Activated CD4-positive, alpha-beta T cell treated with anti-CD3 and anti-CD28 coated beads, Interleukin-2, amount 50 U/mL, for 1 hour (primary cell): ENCODE results near the gene GALNTL6.
"Not testable (repeated sequence)": the region's sequence is repeated elsewhere in the genome, so short reads cannot be mapped to it uniquely, and the experiment has no call there.

Experiments used
- DNase-seq: peaks from one replicate; pipeline ENCODE4 v3.0.0-alpha.2; 2020

The GALNTL6 gene

GRCh38 chr4:172688534-172688933 lies 875.3 kb downstream of the GALNTL6 start:
- DNase-seq = no peak

GRCh38 chr4:172691552-172691951 lies 878.3 kb downstream of the GALNTL6 start:
- DNase-seq = no peak

DNA sequence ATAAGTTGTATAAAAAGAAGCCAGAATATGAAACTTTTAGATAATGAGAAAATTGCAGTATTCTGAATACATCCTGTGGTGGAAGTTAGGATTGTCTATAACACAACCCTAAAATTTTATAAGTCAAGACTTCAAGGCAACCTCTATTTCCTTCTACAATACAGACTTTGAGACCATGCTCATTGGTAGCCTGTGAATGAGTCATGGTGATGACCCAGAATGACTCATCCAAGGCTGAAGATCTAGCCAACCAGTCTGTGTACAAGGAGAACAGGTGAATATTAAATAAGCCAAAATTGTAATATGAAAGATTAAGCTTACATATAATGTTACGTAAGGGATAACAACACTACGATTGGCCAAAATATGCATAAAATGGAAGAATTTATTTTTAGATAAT lies 879.5 kb downstream of the GALNTL6 start:
- DNase-seq = no peak

- no peak for DNase-seq
These were observed 885.1 kb downstream of the GALNTL6 start for GRCh38 chr4:172698256-172698655.

DNA sequence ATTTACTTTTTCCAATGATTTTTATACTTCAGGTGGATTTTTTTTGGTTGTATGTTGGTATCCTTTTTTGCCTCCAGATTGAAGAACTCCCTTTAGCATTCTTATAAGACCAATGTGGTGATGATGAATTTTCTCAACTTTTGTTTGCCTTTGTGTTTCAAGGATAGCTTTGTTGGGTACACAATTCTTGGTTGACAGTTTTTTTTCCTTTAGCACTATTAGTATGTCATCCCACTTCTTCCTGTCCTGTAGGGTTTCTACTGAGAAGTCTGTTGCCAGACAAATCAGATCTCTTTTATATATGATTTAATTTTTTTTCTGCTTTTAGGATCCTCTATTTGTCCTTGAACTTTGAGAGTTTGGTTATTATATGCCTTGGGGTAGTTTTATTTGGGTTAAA lies 892.4 kb downstream of the GALNTL6 start:
- DNase-seq = no peak

DNA sequence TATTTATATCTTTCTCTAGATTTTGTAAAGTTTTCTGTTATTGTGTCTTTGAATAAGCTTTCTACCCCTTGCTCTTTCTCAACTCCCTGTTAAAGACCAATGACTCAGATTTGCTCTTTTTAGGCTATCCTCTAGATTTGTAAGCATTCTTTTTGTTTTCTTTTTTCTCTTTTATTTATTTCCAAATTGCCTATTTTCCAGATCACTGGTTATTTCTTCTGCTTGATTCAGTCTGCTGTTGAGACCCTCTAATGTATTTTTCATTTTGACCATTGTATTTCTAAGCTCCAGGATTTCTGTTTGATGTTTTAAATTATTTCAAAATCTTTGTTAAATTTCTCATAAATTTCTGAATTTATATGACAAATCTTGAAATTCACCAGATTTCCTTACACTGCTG lies 892.8 kb downstream of the GALNTL6 start:
- DNase-seq = no peak

- no peak for DNase-seq
These were observed 894.4 kb downstream of the GALNTL6 start for GRCh38 chr4:172707622-172708021.

DNA sequence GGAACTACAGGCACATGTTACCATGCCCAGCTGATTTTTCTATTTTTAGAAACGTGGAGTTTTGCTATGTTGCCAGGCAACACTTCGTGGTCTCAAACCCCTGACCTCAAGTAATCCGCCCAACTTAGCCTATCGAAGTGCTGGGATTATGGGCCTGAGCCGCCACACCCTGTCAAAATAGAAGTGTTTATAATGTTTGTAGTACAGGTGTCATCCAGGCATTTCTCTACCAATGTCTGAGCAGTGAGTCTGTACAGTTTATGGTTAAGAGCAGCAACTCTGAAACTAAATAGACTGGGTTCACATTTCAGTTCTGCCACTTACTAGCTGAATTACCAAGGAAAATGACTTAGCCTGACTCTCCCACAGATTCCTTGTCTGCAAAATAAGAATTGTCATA lies 895.0 kb downstream of the GALNTL6 start:
- no peak for DNase-seq

DNA sequence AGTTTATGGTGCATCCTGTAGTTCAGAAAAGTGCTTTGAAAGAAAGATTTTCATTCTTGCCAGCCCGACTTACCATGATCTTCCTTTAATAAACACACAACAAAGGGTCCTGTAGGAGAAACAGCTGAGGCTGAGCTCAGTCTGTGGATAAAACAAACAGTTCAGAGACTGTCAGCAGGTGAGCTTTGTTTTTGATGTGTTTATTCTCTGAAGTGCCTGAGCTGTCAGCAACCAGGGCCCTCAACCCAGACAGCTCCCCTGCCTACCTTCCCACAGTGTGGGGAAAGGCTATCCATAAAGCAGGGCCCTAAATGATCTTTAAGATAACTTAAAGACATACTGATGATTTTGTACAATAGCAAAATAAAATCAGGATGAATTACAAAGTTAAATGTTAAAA lies 896.2 kb downstream of the GALNTL6 start:
- DNase-seq = no peak

DNA sequence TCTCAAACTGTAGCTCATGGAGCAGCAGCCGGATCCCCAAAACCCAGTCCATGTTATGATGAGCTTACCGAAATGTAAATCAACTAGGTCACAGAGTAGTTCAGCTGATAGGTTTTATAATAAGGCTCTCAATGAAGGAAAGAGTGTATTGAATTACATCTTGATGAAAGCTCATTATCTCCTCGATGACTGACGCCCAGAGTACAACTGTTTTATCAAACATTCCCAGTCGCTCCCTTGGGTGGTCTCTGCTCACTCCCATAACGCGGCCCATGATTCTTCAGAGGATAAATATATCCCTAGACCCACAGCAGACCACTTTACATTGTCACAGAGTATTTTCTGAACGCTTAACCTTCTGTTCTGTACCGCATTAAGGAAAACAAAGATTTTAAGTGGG lies 903.1 kb downstream of the GALNTL6 start:
- DNase-seq = no peak

DNA sequence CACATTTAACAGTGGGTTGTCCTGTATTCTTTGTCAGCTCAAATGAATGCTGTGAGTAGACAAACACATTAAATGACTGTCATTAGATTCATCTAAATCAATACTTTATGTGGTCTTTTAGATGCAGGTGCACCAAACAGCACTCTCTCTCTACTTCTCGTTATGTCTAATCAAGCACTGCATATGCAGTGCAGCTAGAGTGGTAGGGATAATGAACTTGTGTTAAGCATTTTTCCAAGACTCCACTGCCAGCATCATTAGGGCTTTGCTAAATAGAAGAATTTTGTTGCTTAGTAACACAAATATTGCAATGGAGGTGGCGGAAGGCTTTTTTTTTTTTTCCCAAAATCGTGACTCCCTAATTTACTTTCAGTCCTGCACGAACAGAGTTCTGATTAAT lies 908.5 kb downstream of the GALNTL6 start:
- DNase-seq = no peak

- no peak for DNase-seq
These were observed 912.4 kb downstream of the GALNTL6 start for GRCh38 chr4:172725581-172725980.

- DNase-seq = no peak
These were observed 912.8 kb downstream of the GALNTL6 start for GRCh38 chr4:172726001-172726423.

- DNase-seq = no peak
These were observed 914.4 kb downstream of the GALNTL6 start for GRCh38 chr4:172727631-172728030.

DNA sequence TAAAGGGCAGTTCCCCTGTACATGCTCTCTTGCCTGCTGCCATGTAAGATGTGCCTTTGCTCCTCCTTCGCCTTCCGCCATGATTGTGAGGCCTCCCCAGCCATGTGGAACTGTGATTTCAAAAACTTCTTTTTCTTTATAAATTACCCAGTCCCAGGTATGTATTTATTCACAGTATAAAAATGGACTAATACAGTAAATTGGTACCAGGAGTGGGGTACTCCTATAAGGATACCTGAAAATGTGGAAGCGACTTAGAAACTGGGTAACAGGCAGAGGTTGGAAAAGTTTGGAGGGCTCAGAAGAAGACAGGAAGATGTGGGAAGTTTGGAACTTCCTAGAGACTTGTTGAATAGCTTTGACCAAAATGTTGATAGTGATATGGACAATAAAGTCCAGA lies 920.4 kb downstream of the GALNTL6 start:
- not testable (repeated sequence) for DNase-seq

DNA sequence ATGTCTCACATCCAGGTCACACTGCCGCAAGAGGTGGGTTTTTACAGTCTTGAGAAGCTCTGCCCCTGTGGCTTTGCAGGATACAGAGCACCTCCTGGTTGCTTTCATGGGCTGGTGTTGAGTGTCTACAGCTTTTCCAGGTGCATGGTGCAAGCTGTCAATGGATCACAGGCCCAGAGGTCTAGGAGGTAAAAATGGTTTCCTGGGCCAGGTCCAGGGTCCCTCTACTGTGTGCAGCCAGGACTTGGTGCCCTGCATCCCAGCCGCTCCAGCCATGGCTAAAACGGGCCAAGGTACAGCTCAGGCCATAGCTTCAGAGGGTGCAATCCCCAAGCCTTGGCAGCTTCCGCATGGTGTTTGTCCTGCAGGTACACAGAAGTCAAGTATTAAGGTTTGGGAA lies 921.4 kb downstream of the GALNTL6 start:
- no peak for DNase-seq

DNA sequence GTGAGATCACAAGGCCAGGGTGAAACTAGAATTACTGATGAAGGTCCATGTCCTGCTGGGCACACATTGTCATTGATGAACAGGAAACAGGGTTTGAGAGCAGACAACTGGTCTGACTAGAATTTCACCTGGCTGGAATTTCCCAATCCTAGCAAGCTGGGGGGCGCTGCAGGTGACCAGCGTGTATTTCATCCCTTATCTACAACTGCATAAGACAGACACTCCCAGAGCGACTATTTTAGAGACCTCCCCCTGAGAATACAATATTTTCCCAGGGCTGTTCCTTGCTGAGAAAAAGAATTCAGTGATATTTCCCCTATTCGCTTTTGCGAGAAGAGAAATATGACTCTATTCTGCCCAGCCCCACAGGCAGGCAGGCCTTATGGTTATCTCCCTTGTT lies 922.8 kb downstream of the GALNTL6 start:
- DNase-seq = no peak

DNA sequence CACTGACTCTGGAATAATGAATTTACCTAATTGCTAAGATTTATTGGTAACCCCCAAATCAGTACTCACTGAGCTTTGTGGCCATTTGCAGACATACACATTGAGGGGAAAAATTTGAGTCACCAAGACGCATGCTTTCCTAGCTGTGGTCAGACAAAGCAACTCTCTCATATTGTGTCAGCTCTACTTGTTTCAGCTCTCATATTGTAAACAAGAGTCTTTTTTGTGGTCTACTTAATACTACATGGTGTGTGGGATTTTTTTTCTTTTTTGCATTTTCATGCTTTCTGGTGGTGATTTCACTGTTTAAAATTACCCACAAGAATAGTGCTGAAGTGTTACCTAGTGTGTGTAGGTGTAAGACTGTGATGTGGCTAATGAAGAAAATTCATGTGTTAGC lies 927.2 kb downstream of the GALNTL6 start:
- no peak for DNase-seq

DNA sequence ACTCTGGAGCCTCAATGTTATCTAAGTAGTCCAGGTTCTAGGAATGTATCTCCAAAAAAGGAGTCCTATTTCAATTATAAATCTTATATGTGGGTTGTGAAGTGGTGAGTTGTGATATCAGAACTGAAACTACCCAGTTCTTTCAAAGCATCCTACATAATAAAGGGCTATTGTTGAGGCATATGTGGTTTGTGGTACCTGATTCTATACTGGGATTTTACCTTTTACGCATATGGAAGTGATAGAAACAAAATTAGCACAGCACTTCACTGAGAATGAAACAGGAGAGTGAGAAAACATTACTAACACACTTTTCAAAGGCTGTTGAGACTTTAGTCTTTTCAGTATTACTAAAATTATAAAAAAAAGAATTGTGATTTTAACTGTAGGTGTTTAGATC lies 937.7 kb downstream of the GALNTL6 start:
- DNase-seq = no peak

GRCh38 chr4:172751550-172751949 lies 938.3 kb downstream of the GALNTL6 start:
- DNase-seq = no peak

- no peak for DNase-seq
These were observed 945.6 kb downstream of the GALNTL6 start for GRCh38 chr4:172758586-172759340.

DNA sequence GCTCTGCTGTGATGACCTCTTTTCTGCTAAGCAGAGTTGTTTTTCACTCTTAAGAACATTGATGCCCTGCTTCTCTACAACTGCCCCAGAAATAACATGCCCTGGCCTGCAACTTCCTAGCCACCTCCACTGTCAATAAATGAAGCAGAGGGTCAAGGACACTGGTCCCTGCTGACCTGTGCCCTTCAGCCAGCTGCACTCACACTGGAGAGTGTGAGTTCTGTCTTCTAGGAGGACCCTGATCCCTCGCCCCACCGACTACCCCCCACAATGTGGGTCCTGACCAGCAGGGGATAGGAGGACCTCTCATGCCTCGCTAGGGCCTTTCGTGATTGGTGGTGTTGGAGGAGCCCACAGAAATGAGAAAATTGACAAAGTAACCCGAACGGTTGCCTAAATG lies 947.3 kb downstream of the GALNTL6 start:
- no peak for DNase-seq

DNA sequence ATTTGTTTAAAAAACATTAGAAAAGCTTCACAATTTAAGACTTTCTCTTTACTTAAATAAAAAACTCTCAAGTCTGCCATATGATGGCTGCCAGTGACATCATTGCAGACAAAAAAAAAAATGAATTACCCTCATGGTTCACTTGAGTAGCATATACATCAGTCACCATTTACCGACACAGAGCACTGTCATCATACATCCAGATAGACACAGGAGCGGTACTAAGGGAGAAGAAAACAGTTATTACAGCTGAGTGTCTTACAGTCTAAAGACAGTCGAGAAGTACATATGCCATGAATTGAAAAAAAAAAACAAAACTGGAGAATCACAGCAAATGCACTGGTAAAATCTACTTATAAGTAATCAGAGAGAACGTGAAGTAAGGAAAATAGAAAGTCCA lies 949.7 kb downstream of the GALNTL6 start:
- DNase-seq = no peak

- no peak for DNase-seq
These were observed 957.6 kb downstream of the GALNTL6 start for GRCh38 chr4:172770787-172771186.

DNA sequence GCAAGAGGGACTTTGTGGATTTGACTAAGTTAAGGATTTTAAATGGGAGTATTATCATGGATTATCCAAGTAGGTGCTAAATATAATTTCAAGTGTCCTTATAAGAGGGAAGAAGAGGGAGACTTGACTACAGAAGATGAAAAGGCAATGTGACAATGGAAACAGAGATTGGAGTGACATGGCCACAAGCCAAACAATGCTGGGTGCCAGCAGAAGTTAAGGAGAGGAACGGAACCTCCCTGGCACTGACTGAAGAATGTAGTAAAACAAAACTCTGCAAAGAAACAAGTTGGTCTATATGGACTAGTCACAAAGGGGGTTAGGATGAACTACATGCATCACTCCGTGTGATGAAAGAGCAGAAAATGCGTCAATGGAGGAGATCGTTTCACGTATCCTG lies 959.6 kb downstream of the GALNTL6 start:
- DNase-seq = no peak
